Left cardiac atrium (tissue), 4 donors: ENCODE data around the gene UTRN. TPM values are rescaled to one million over a fixed set of nuclear protein-coding genes. Genes with fewer than 3 reads are reported as not detected.

Source experiments
- ATAC-seq, 2 donors: fragments of 200-7000 bp; cut with Tn5 transposase; one replicate each; pipeline ENCODE4 v1.9.1; 2020; ENCODE audit warnings: mild to moderate bottlenecking in 2 of 2, moderate library complexity in 2 of 2
- DNase-seq: peaks from one replicate; pipeline ENCODE4 v3.0.0-alpha.2; 2020
- intact Hi-C, 2 donors: fragments of 100-400 bp; cut with DNase I; formaldehyde crosslinking; loops; one replicate each; pipeline versions ENCODE4 v1.14.1 to v1.15.1; 2022 to 2023
- total RNA-seq, 2 donors: library from RNA; stranded (reverse); fragmentation: NEBNext Ultra II Directional; extraction: Animal tissue kit (Norgen Biotek cat#: 25700); gene quantifications; one replicate each; pipeline ENCODE4 v1.2.1, GENCODE V29; 2021
- donor health status: DM: no; HTN: yes; CAD: no.
- donor health status: DM: no; HTN: yes; CAD: no; lungs with severe emphysema.
- donor health status: DM: yes; HTN: yes; CAD: no.
- donor health status: Dilated cardiomyopathy.

UTRN gene
- total RNA-seq, 2 donors from 2014 or later, result 79.8 to 86.0 TPM

- ATAC-seq, result no peak
- no peak for DNase-seq
- intact Hi-C loops, result no loop called here
Observed at GRCh38 chr6:144304223-144304848, 19.2 kb downstream of the UTRN start.

DNA sequence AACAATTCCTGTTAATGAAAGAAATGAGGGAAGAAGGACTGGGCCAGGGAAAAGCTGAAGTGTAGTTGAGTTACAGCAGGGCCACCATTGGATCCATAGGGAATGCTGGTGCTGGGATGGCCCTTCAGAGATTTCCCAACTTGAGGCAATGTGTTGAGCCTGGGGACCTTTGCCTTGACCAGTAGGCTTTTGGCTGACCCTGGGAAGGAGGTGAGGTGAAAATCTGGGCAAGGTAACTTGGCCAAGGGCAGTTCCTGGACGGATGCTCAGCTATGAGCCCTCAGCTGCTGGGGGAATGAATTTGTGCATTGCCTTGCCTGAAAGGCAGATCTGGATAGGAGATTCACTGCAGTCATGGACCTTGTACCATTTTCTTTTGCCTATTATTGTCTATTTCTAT is 20.4 kb downstream of the UTRN start:
- ATAC-seq, result no peak
- intact Hi-C loops, result no loop called here
- DNase-seq, result no peak

DNA sequence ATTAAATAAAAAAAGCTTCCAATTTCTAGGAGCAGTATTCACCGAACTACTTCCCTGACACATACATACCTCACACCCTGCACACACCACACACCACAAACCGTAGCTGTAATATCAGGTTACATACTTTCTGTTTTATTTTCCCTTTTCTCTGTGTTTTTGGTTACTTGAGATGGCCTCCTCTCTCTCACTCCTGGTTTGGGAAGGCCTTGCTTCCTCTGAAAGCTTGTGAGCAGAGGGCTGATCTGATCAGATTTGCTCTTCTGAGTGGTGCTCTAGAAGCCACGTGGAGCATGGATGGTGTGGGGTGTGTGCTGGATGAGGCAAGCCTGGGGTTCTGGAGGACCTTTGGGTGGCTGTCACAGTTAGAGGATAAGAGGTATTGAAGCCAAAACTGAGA is 20.9 kb downstream of the UTRN start:
- ATAC-seq (no peak), DNase-seq (no peak)
- intact Hi-C loops, result no loop called here

GRCh38 chr6:144307880-144308279 is 22.7 kb downstream of the UTRN start:
- ATAC-seq (no peak), DNase-seq (no peak)
- intact Hi-C loops, result no loop called here

GRCh38 chr6:144310765-144311164 is 25.6 kb downstream of the UTRN start:
- no peak for ATAC-seq
- intact Hi-C loops, result no loop called here
- DNase-seq, result no peak

- intact Hi-C loops, result no loop called here
- no peak for DNase-seq
- ATAC-seq, result no peak
Observed at GRCh38 chr6:144311361-144311760, 26.2 kb downstream of the UTRN start.

DNA sequence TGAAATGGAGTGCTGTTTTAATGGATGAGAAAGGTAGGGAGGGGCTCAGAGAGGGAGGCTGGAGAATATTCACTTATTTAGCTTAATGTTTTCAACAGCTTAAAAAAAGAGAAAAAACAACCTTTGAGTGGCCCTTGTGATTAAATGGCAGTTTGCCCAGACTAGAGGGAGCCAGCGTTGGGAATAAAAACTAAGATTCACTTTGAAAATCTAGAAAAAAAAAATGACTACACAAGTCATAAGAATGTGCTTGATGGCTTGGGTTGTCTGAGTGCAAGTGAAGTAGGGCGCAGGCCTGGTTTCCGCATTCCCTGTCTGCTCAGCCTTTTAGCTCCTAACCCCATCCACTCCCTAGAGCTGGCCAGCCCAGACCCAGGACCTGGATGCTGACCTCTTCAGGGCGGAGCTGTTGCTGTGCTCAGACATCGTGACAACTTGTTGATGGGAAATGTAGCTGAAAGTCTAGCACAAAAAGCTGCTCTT is 28.9 kb downstream of the UTRN start:
- intact Hi-C loops, result no loop called here
- ATAC-seq, result peak; percentile 92
- DNase-seq, result peak; percentile 70

DNA sequence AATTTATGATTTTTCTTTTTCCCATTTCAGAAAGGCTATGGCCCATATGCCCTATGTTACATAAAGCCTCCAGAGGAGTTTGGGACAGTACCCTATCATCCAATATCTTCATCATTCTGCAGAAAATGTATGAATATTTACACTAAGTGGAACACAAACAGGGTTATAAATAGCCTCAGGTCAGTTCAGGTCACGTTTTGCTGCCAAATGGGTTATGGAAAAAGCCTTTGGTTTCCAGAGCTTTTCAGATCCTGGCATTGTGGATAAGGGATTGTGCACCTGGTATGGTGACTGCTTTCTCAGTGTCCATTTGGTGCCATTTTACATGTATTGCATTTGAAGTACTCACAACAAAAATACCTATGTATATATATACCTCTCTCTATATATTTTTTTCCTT is 29.4 kb downstream of the UTRN start:
- intact Hi-C loops, result no loop called here
- ATAC-seq, result peak in 1 of 2 donors; percentile 9
- DNase-seq, result no peak

GRCh38 chr6:144315226-144315980 is 30.3 kb downstream of the UTRN start:
- ATAC-seq, result peak; percentile 24 to 49
- intact Hi-C loops, result no loop called here

DNA sequence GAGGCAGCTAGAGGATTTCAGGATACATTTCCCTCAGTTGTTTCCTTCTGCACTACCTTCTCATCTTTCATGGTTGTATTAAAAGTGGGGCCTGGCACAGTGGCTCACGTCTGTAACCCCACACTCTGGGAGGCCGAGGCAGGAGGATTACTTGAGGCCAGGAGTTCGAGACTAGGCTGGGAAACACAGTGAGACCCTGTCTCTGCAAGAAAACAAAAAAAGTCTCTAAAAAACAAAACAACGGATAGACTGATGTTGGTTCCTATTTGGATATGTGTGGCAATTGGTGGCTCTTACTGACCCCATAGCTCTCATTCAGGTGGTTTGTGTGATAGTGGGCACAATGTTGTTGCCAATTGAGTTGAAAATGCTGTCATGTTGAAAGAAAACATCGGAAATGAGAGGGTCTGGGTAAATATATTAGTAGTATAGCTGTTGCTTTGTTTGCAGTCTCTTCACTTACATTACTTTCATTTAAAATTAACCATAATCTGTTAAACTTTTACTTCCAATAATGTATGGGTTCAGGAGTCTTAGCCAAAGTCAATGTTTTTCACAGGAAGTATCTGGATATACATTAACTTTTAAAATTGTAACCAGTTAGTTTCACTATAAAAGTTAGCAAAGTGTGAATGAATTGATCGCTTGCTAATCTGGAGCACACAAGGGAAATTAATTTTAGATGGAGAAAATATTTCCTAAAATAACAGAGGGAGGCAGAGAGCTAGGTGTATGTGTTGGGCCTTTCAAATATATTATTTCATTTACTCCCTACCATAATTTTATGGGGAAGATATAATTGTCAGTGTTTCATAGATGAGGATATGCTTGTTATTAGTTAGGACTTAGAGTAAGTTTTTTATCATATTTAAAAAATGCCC is 31.1 kb downstream of the UTRN start:
- ATAC-seq, result no peak
- DNase-seq, result no peak
- intact Hi-C loops, result no loop called here

More at GRCh38 chr6:144315226-144315980, 30.3 kb downstream of the UTRN start:
- DNase-seq, result no peak

- ATAC-seq, result no peak
- intact Hi-C loops, result no loop called here
- DNase-seq, result no peak
Observed at GRCh38 chr6:144316862-144317195, 31.7 kb downstream of the UTRN start.

DNA sequence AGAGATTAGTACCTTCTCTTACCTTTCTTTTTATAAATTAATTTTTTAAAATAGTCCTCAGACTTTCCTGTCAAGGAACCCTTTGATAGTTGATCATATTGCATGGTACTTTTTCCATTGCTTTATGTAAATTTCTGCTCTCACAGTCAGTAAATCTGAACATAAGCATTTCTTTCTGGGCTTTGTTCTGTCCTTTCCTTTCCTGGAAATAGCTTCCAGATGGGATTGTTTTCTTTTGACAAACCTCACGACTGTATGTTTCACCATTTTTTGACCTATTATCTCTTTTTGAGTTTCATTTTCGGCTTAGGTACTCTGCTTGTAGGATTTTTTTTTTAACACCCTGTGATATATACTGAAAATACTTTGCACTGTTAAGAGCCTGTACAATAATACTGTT is 32.6 kb downstream of the UTRN start:
- ATAC-seq, result no peak
- intact Hi-C loops, result no loop called here
- DNase-seq, result no peak

DNA sequence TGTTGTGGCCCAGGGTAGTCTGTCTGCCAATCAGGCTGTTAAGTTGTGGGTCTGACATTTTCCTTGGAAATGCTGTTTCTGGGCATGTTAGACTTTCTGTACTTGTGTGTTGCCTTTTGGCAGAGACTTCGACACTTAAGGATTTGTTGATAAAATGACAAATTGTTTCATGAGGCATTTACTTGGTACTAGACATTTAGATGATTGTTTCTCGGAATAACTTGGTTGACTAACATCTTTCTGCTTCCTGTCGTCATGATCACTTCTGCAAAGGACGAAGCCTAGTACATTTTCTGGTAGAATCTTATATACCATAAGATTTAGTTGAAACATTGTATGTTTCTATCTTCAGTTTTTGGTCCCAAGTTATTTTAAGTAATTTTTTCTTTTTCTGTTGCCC is 34.1 kb downstream of the UTRN start:
- intact Hi-C loops, result no loop called here
- DNase-seq, result no peak
- ATAC-seq, result no peak

DNA sequence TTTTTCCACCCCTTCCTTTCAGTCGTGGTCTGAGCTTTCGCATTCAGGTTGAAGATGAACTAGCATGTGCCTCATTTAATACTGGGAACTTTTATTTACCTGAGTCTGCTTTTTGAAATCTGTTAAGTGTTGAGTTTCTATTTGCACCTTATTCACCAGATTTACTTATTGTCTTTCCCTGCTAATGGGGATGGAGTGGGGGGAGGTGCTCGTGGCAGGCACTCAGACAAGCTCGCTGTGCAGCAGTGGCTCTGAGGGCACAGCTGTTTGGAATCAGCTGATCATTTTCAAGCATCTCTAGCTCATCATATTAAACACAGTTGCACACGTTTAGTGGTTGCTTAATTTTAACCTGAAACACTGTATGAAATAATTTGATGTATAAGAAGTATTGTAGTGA is 35.6 kb downstream of the UTRN start:
- DNase-seq (no peak), ATAC-seq (no peak)
- intact Hi-C loops, result no loop called here

DNA sequence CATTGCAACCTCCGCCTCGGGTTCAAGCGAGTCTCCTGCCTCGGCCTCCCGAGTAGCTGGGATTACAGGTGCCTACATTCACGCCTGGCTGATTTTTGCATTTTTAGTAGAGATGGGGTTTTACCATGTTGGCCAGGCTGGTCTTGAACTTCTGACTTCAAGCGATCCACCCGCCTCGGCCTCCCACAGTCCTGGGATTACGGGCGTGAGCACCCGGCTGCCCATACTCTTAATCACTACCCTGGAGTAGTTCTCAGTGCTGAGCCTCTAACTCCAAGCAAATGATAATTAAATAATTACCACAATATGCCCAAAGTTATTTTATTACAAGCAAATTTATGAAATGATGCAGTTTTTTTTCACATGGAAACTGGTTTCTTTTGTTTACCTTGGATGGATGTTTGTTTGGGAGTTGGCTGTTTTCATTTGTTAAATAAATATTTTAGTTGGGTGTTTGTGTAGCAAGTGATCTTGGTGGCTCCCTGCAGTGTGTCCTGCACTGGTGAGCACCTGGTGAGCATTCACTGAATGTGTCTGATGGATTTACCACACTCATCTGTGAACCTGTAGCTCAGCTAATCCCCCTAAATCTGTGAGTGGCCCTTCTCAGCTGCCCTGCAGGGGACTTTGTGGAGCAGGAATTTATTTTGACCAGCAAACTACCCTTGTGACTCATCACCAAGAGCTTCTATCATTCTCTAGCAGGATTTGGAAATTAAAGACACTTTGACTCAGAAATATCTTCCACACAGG is 36.9 kb downstream of the UTRN start:
- DNase-seq, result no peak
- intact Hi-C loops, result no loop called here
- no peak for ATAC-seq

GRCh38 chr6:144325232-144325631 is 40.1 kb downstream of the UTRN start:
- ATAC-seq (no peak), DNase-seq (no peak)
- intact Hi-C loops, result no loop called here

GRCh38 chr6:144326393-144326792 is 41.3 kb downstream of the UTRN start:
- intact Hi-C loops, result no loop called here
- no peak for ATAC-seq
- no peak for DNase-seq

DNA sequence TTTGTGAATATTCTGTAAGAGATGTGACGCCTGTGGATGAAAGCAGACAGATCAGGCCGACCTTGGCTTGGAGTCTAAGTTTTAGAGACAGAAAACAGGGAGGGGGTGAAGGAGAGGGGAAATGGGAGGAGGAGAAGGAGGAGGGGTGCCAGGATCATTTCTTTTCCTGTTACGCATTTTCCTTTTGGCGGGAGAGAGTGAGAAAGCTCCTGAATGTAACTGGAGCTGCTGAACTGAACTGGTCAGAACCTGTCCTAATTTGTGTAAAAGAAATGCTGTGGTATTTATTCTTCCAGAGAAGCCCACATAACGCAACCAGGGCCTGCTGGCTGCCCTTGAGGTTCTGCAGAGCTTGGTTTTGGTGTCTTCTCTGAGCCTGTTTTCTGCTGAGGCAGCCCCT is 41.9 kb downstream of the UTRN start:
- intact Hi-C loops, result no loop called here
- ATAC-seq (peak; percentile 41 to 49), DNase-seq (no peak)
